Dermis microvascular lymphatic vessel endothelial cell (primary cell): Measurements from ENCODE around the gene CHPF2. TPM values are rescaled to one million over a fixed set of nuclear protein-coding genes. Genes with fewer than 3 reads are reported as not detected.

Experiments used
- DNase-seq, 2 donors: peaks; one replicate each; pipeline versions ENCODE4 v3.0.0 to v3.0.0-alpha.2; 2010; ENCODE audit warnings: low read depth in 2 of 2
- total RNA-seq: library from RNA; depleted of rRNA; stranded (reverse); fragments of >200 nt; gene quantifications from 2 replicates; pipeline ENCODE4 v1.2.1, GENCODE V29; 2014

The CHPF2 gene, protein sequence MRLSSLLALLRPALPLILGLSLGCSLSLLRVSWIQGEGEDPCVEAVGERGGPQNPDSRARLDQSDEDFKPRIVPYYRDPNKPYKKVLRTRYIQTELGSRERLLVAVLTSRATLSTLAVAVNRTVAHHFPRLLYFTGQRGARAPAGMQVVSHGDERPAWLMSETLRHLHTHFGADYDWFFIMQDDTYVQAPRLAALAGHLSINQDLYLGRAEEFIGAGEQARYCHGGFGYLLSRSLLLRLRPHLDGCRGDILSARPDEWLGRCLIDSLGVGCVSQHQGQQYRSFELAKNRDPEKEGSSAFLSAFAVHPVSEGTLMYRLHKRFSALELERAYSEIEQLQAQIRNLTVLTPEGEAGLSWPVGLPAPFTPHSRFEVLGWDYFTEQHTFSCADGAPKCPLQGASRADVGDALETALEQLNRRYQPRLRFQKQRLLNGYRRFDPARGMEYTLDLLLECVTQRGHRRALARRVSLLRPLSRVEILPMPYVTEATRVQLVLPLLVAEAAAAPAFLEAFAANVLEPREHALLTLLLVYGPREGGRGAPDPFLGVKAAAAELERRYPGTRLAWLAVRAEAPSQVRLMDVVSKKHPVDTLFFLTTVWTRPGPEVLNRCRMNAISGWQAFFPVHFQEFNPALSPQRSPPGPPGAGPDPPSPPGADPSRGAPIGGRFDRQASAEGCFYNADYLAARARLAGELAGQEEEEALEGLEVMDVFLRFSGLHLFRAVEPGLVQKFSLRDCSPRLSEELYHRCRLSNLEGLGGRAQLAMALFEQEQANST
- 29.4 and 45.1 TPM in 2 replicates for total RNA-seq

- peak; percentile 72 to 92 for DNase-seq
These were observed at the start of gene CHPF2 for GRCh38 chr7:151232091-151232916. Gene CHPF2 (plus strand): TSS chr7:151232483. CDS start chr7:151234012, 1,529 bp downstream.

DNA sequence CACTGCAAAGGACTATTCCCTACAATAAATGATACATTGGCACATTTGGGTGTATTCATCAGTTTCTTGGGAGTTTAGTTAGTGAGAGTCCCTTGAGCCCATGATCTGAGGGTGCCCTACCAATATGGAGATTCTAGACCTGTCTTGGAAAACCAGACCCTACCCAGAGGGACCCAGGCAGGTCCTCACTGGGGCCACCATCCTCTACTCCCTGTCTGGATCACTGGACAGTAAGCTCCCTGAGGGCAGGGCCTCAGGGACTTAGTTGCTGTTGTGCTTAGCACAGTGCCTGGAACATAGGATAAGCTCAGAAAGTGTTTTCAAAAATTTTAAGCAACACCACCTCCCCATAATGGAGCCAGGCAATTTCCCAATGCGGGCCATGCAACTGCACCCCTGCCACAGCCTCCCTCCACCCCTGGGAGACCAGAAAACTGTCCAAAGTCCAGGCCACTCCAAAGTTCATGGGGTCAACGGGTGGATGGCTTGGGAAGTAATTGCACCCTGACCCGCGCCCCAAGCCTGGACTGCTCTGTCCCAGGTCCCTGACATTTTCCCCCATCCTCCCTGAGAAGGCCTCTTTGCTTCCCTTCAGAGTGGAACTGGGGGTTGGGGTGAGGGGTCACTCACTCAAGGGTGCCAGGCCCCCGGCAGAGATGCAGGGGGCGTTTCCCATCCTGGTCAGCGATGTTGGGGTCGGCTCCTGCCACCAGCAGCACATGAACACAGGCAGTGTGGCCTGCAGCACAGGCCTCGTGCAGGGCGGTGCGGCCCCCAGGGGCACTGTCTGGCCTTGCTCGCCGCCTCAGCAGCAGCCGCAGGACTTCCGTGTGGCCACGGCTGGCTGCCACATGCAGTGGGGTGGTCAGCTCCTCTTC lies 46.3 kb upstream of the CHPF2 start:
- DNase-seq: no peak

DNA sequence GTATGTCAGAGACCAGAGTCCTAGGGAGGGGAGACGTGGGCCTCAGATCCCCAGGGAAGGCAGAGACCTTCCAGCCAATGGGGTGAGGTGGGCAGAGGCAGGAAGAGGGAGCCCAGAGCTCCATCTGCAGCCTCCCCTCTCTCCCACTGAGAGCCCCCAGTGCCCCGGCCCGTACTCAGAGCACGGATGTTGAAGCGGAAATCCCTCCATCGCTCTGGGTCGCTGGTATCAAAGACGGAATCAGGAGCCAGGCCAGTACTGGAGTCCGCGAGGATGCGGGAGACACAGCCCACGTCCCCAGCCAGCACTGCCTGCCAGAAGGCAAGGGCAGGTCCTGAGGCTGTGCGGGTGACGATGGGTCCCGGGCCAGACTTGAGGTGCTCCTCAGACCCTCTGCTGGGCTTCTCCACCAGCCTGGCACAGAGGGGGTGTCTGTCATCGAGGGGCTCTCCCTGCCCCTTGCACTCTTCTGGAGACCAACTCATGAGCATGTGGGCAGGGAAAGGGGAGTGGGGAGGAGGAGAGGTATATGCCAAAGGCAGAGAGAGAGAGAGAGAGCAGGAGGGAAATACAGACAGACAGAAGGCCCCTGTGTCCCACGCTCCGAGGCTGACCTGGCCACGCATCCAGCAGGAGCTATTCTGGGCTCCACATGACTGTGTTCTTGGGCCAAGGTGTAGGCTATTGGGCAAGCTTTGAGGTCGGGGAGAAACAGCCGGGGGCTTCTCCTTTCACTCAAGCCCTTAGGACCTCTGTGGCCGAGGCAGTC lies 45.5 kb upstream of the CHPF2 start, which contains the start of gene ASB10:
ASB10 (minus strand) TSS at position 611 of the 769 bp plus-strand sequence; CDS start at position 491, 120 bp downstream.
- DNase-seq: no peak

GRCh38 chr7:151187409-151188251 lies 44.7 kb upstream of the CHPF2 start:
- DNase-seq: no peak

DNA sequence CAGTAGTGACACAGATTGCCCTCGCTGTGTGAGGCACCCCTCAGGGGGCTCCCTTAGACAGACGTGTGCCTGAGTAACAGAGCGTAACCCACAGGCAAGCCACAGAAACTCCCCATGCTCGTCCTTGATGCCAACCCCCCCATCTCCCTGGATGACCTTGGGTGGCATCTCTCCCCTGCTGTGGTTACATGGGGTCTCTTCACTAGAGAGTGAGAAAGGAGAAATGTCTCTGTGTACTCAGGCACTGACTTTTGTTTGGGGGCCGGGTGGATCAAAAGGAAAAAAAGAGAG lies 44.1 kb upstream of the CHPF2 start:
- no peak for DNase-seq

DNA sequence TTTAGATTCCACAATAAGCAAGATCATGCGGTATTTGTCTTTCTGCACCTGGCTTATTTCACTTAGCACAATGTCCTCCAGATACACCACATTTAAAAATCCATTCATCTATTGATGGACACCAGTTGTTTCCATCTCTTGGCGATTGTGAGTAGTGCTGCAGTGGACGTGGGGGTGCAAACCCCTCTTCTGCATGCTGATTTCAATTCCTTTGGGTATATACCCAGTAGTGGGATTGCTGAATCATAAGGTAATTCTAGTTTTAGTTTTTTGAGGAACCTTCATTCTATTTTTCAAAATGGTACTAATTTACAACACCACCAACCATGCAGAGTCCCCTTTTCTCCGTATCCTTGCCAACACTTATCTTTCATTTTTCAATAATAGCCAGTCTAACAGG lies 43.2 kb upstream of the CHPF2 start:
- no peak for DNase-seq

DNA sequence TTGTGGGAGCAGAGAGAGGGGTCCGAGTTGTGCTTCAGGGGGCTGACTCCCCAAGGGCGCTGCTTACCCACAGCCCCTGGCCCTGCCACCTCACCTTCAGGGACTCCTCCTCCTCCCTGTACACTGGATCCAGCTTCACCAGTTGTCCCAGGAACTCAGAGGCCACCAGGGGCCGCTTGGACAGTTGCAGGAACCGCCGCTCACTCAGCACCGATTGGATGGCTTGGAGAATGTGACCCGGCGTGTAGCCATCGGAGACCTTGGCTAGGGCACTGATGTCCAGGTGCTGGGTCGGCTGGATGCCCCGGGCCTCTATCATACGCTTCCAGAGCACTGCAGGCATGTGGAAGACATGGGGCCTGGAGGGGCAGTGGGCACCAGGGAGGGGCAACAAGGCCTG lies 40.7 kb upstream of the CHPF2 start:
- no peak for DNase-seq

- no peak for DNase-seq
These were observed 40.2 kb upstream of the CHPF2 start for GRCh38 chr7:151192002-151192539.

DNA sequence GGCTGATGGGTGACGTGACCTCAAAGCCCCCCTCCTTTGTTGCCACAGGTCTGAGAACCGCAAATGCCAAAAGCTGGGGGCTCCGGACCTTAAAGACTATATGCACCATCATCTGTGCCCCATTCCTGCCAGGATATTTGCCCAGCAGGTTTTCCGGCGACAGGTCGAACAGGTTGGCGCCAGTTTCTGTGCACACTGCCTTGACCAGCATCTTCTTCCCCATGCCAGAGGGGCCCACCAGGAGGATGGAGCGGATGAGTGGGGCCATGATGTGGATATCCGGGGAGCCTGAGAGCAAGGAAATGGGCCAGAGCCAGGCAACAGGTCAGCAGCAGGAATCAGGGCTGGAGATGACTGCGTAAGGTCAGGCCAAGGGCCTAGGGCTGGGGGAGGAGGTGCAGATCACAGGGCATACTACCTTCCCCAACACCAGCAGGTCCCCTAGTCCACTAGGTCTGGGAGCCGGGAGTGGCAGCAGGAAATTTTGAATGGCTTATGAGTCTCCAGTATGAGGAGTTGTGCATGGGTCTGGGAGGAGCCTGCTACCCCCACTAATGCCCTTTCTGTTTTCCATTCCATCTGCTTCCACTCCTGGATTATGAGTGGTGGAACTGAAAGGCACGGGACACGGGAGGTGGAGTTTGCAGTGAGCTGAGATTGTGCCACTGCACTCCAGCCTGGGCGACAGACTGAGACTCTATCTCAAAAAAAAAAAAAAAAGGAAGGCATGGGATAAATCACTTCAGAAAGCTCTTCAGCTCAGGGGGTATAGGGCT lies 38.9 kb upstream of the CHPF2 start:
- DNase-seq: no peak

DNA sequence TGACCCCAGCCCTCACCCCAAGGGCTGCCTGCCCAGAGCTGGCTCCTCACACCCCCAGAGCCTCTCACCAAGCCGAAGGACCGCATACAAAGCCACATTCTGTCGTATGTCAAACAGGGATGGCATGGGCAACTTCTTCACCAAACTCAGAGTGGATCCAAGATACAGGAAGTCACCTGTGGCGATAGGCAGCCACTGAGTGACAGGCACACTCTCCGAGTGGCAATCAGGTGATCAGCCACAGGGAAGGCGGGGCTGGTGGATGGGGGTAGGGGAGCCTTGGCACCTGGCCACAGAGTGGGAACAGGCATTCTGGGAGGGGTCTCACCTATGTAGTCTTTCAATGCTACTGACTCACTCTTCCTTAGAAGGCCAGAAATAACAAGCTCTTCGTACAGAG lies 38.1 kb upstream of the CHPF2 start:
- DNase-seq: no peak

GRCh38 chr7:151195616-151196450 lies 36.5 kb upstream of the CHPF2 start:
- no peak for DNase-seq

GRCh38 chr7:151197932-151198331 lies 34.4 kb upstream of the CHPF2 start:
- no peak for DNase-seq

GRCh38 chr7:151198945-151199848 lies 33.1 kb upstream of the CHPF2 start:
- DNase-seq: no peak

GRCh38 chr7:151201344-151201743 lies 30.9 kb upstream of the CHPF2 start:
- DNase-seq: no peak

GRCh38 chr7:151201751-151202150 lies 30.5 kb upstream of the CHPF2 start:
- no peak for DNase-seq

- DNase-seq: no peak
These were observed 29.4 kb upstream of the CHPF2 start for GRCh38 chr7:151202836-151203235.
